ENCODE measurements around the gene ZBTB5. TPM values are rescaled to one million over a fixed set of nuclear protein-coding genes. Genes with fewer than 3 reads are reported as not detected.

ZBTB5 gene
- total and polyA plus RNA-seq, 2 of the 13 experiments (the other 11 are each of a cell fraction or from before 2014, with no cell fraction given): 12.5 to 20.5 TPM

DNA sequence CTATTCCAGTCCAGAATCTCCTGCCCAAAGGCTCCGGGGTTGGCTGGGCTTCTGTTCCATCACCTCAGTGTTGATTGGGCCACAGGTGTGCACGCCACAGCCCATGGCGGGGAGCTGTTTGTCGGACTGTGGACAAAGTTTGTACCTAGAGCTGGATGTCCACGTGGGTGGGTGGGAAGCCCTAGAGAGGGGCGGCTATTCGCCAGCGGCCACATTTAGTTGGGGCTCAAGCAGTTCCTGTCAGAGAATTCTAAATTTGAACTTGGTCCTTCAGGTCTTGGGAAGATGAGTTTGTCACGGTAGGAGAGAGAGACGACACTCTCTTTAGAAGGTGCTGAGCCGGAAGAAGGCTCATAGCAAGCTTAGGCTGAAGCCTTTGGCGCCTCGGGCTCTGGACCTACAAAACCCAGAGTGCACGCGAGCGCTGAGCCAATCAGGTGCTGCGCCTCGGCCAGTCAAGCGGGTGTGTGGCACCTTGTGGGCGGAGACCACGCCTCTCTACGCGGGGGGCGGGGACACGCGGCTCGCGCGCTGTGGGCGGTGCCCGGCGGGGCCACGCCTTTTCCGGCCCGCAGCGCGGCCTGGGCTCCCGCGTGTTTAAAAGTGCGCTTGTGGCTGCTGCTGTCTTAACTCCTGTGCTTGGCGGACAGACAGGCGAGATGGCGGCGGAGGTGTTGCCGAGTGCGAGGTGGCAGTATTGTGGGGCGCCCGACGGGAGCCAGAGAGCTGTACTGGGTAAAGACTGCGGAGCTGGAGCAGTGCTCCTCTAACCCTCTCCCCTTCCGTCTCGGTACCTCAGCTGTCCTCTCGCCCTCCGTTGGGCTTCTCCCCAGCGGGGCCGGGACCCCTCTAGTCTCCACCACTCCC lies 20.4 kb upstream of the ZBTB5 start, which contains the start of gene POLR1E (continued):
- TF ChIP-seq, protein P1, sequence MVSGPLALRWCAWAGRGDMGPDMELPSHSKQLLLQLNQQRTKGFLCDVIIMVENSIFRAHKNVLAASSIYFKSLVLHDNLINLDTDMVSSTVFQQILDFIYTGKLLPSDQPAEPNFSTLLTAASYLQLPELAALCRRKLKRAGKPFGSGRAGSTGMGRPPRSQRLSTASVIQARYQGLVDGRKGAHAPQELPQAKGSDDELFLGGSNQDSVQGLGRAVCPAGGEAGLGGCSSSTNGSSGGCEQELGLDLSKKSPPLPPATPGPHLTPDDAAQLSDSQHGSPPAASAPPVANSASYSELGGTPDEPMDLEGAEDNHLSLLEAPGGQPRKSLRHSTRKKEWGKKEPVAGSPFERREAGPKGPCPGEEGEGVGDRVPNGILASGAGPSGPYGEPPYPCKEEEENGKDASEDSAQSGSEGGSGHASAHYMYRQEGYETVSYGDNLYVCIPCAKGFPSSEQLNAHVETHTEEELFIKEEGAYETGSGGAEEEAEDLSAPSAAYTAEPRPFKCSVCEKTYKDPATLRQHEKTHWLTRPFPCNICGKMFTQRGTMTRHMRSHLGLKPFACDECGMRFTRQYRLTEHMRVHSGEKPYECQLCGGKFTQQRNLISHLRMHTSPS (CRISPR knock-in tag; IDR thresholded peaks at IDR 0.05; ENCODE audit: low read depth): no peak
- no peak for TF ChIP-seq NRL (CRISPR knock-in tag; IDR thresholded peaks at IDR 0.05; ENCODE audit: borderline replicate concordance)
- peak; percentile 74; the same call in 1 of the 2 replicates for TF ChIP-seq DMAP1 (CRISPR knock-in tag; IDR thresholded peaks at IDR 0.05)
- no peak; the same call in 1 of the 2 replicates for TF ChIP-seq NCOR1 (IDR thresholded peaks at IDR 0.05; ENCODE audit: borderline replicate concordance, low read length)
- 0 out of 2 replicates have a peak, but pooled peaks have one; percentile 35 for TF ChIP-seq ZNF777 (CRISPR knock-in tag; IDR thresholded peaks at IDR 0.05)
- peak; percentile 78; the same call in 1 of the 2 replicates for TF ChIP-seq ETV5 (CRISPR knock-in tag; IDR thresholded peaks at IDR 0.05; ENCODE audit: borderline replicate concordance)
- no peak for TF ChIP-seq ZNF569 (CRISPR knock-in tag; IDR thresholded peaks at IDR 0.05; ENCODE audit: borderline replicate concordance)
- 0 out of 2 replicates have a peak, but pooled peaks have one; percentile 17 for TF ChIP-seq ZNF747 (CRISPR knock-in tag; IDR thresholded peaks at IDR 0.05; ENCODE audit: borderline replicate concordance)
- TF ChIP-seq PCBP1 (IDR thresholded peaks at IDR 0.05; ENCODE audit: borderline replicate concordance, low read depth, low read length): no peak
- TF ChIP-seq RAD21 (CRISPR knock-in tag; IDR thresholded peaks at IDR 0.05): no peak
- TF ChIP-seq SYNCRIP (IDR thresholded peaks at IDR 0.05; ENCODE audit: insufficient read depth, low read depth, low read length): no peak
- TF ChIP-seq ZKSCAN8 (CRISPR knock-in tag; IDR thresholded peaks at IDR 0.05; ENCODE audit: borderline replicate concordance): no peak
- no peak for TF ChIP-seq TEAD3 (CRISPR knock-in tag; optimal IDR thresholded peaks at IDR 0.05; ENCODE audit: borderline replicate concordance)
- no peak for TF ChIP-seq ZNF484 (CRISPR knock-in tag; IDR thresholded peaks at IDR 0.05; ENCODE audit: borderline replicate concordance, low read depth)
- TF ChIP-seq ZSCAN12 (CRISPR knock-in tag; IDR thresholded peaks at IDR 0.05): 0 out of 2 replicates have a peak, but pooled peaks have one; percentile 39
- TF ChIP-seq SOX5 (CRISPR knock-in tag; IDR thresholded peaks at IDR 0.05; ENCODE audit: borderline replicate concordance): no peak
- no peak for TF ChIP-seq ZNF367 (CRISPR knock-in tag; IDR thresholded peaks at IDR 0.05; ENCODE audit: borderline replicate concordance)
- TF ChIP-seq, protein P2, sequence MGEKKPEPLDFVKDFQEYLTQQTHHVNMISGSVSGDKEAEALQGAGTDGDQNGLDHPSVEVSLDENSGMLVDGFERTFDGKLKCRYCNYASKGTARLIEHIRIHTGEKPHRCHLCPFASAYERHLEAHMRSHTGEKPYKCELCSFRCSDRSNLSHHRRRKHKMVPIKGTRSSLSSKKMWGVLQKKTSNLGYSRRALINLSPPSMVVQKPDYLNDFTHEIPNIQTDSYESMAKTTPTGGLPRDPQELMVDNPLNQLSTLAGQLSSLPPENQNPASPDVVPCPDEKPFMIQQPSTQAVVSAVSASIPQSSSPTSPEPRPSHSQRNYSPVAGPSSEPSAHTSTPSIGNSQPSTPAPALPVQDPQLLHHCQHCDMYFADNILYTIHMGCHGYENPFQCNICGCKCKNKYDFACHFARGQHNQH (CRISPR knock-in tag; IDR thresholded peaks at IDR 0.05): no peak; the same call in 1 of the 2 replicates
- no peak for TF ChIP-seq RFX1 (IDR thresholded peaks at IDR 0.05)
- TF ChIP-seq NFE2 (CRISPR knock-in tag; IDR thresholded peaks at IDR 0.05): no peak
- TF ChIP-seq RFX3 (CRISPR knock-in tag; IDR thresholded peaks at IDR 0.05): no peak
- TF ChIP-seq GZF1 (CRISPR knock-in tag; IDR thresholded peaks at IDR 0.05): no peak
- TF ChIP-seq SALL2 (CRISPR knock-in tag; IDR thresholded peaks at IDR 0.05): no peak
- TF ChIP-seq ZMAT3 (CRISPR knock-in tag; conservative IDR thresholded peaks at IDR 0.05): peak; percentile 92
- peak; percentile 94; the same call in 2 of the 3 replicates for TF ChIP-seq MXI1 (IDR thresholded peaks at IDR 0.05; ENCODE audit: borderline replicate concordance, low read depth, low read length)
- TF ChIP-seq RORA (CRISPR knock-in tag; IDR thresholded peaks at IDR 0.05): no peak
- peak; percentile 56; the same call in 1 of the 2 replicates for TF ChIP-seq NAIF1 (CRISPR knock-in tag; IDR thresholded peaks at IDR 0.05; ENCODE audit: borderline replicate concordance)
- TF ChIP-seq, protein P3, sequence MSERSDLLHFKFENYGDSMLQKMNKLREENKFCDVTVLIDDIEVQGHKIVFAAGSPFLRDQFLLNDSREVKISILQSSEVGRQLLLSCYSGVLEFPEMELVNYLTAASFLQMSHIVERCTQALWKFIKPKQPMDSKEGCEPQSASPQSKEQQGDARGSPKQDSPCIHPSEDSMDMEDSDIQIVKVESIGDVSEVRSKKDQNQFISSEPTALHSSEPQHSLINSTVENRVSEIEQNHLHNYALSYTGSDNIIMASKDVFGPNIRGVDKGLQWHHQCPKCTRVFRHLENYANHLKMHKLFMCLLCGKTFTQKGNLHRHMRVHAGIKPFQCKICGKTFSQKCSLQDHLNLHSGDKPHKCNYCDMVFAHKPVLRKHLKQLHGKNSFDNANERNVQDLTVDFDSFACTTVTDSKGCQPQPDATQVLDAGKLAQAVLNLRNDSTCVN (CRISPR knock-in tag; IDR thresholded peaks at IDR 0.05; ENCODE audit: borderline replicate concordance): no peak

All from HepG2 (cell line).